ENCODE data around the gene ALAS1. TPM values are rescaled to one million over a fixed set of nuclear protein-coding genes. Genes with fewer than 3 reads are reported as not detected.

Gene ALAS1
- total and polyA plus RNA-seq, 2 experiments from 2014 or later, result 17.8 to 42.8 TPM

DNA sequence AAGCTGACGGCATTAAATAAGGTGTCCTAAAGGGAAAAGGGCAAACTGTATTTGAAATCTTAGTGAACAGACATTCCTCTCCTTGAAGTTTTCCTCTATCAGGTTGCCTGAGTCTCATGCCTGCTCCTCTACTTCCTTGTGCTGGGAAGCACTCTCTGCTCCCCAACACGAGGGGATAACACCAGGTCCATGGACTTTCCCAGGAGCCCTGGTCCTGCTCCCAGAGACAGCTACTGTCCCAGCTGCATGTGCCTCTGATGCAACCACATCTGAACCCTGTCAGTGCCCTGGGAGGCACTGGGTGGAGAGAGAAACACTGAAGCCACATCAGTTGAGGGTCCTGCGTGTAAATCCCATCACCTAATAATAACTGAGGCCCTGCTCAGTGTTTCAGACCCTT lies 20.1 kb downstream of the ALAS1 start:
- peaks cover 26% of the 10 kb centered on the region for H3K36me3 Mint-ChIP-seq (ENCODE audit: low read depth)
- H3K27me3 ChIP-seq (ENCODE audit: insufficient read depth), result no peaks in the 10 kb centered on the region
- H2AFZ ChIP-seq, result no peak overlapping the region
- no peak overlapping the region for H3K27ac ChIP-seq (ENCODE audit: low read depth)
- H3K9me2 ChIP-seq (ENCODE audit: insufficient read depth), result no peaks in the 10 kb centered on the region
- no peak overlapping the region for H3K27ac Mint-ChIP-seq
- H3K4me3 ChIP-seq, result no peak overlapping the region
- DNase-seq (ENCODE audit: low spot score) (no peak), ATAC-seq (no peak)
- no peaks in the 10 kb centered on the region for H3K9me3 Mint-ChIP-seq
- H3K36me3 ChIP-seq (ENCODE audit: insufficient read depth), result peaks cover 11% of the 10 kb centered on the region
- peaks cover 3% of the 10 kb centered on the region for H3K4me1 ChIP-seq (ENCODE audit: insufficient read depth)
- no peak overlapping the region for H3K4me3 Mint-ChIP-seq
- H3K4me1 Mint-ChIP-seq, result peaks cover 8% of the 10 kb centered on the region; the same call in 2 of the 3 replicates
- TF ChIP-seq CREB1 (CRISPR knock-in tag; IDR thresholded peaks at IDR 0.05; ENCODE audit: low read depth), result no peak
- TF ChIP-seq STAT1 (IDR thresholded peaks at IDR 0.05; ENCODE audit: unreplicated experiment), result no peak
- no peak for TF ChIP-seq EZH2phosphoT487 (IDR thresholded peaks at IDR 0.05; ENCODE audit: unreplicated experiment)
- TF ChIP-seq, protein P1, sequence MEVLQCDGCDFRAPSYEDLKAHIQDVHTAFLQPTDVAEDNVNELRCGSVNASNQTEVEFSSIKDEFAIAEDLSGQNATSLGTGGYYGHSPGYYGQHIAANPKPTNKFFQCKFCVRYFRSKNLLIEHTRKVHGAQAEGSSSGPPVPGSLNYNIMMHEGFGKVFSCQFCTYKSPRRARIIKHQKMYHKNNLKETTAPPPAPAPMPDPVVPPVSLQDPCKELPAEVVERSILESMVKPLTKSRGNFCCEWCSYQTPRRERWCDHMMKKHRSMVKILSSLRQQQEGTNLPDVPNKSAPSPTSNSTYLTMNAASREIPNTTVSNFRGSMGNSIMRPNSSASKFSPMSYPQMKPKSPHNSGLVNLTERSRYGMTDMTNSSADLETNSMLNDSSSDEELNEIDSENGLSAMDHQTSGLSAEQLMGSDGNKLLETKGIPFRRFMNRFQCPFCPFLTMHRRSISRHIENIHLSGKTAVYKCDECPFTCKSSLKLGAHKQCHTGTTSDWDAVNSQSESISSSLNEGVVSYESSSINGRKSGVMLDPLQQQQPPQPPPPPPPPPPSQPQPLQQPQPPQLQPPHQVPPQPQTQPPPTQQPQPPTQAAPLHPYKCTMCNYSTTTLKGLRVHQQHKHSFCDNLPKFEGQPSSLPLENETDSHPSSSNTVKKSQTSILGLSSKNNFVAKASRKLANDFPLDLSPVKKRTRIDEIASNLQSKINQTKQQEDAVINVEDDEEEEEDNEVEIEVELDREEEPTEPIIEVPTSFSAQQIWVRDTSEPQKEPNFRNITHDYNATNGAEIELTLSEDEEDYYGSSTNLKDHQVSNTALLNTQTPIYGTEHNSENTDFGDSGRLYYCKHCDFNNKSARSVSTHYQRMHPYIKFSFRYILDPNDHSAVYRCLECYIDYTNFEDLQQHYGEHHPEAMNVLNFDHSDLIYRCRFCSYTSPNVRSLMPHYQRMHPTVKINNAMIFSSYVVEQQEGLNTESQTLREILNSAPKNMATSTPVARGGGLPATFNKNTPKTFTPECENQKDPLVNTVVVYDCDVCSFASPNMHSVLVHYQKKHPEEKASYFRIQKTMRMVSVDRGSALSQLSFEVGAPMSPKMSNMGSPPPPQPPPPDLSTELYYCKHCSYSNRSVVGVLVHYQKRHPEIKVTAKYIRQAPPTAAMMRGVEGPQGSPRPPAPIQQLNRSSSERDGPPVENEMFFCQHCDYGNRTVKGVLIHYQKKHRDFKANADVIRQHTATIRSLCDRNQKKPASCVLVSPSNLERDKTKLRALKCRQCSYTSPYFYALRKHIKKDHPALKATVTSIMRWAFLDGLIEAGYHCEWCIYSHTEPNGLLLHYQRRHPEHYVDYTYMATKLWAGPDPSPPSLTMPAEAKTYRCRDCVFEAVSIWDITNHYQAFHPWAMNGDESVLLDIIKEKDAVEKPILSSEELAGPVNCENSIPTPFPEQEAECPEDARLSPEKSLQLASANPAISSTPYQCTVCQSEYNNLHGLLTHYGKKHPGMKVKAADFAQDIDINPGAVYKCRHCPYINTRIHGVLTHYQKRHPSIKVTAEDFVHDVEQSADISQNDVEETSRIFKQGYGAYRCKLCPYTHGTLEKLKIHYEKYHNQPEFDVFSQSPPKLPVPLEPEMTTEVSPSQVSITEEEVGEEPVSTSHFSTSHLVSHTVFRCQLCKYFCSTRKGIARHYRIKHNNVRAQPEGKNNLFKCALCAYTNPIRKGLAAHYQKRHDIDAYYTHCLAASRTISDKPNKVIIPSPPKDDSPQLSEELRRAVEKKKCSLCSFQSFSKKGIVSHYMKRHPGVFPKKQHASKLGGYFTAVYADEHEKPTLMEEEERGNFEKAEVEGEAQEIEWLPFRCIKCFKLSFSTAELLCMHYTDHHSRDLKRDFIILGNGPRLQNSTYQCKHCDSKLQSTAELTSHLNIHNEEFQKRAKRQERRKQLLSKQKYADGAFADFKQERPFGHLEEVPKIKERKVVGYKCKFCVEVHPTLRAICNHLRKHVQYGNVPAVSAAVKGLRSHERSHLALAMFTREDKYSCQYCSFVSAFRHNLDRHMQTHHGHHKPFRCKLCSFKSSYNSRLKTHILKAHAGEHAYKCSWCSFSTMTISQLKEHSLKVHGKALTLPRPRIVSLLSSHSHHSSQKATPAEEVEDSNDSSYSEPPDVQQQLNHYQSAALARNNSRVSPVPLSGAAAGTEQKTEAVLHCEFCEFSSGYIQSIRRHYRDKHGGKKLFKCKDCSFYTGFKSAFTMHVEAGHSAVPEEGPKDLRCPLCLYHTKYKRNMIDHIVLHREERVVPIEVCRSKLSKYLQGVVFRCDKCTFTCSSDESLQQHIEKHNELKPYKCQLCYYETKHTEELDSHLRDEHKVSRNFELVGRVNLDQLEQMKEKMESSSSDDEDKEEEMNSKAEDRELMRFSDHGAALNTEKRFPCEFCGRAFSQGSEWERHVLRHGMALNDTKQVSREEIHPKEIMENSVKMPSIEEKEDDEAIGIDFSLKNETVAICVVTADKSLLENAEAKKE (CRISPR knock-in tag; IDR thresholded peaks at IDR 0.05), result no peak
- no peak for TF ChIP-seq ZNF331 (CRISPR knock-in tag; IDR thresholded peaks at IDR 0.05; ENCODE audit: low read depth)
- TF ChIP-seq POLR2AphosphoS5 (IDR thresholded peaks at IDR 0.05; ENCODE audit: low read depth), result no peak
- TF ChIP-seq, protein P2, sequence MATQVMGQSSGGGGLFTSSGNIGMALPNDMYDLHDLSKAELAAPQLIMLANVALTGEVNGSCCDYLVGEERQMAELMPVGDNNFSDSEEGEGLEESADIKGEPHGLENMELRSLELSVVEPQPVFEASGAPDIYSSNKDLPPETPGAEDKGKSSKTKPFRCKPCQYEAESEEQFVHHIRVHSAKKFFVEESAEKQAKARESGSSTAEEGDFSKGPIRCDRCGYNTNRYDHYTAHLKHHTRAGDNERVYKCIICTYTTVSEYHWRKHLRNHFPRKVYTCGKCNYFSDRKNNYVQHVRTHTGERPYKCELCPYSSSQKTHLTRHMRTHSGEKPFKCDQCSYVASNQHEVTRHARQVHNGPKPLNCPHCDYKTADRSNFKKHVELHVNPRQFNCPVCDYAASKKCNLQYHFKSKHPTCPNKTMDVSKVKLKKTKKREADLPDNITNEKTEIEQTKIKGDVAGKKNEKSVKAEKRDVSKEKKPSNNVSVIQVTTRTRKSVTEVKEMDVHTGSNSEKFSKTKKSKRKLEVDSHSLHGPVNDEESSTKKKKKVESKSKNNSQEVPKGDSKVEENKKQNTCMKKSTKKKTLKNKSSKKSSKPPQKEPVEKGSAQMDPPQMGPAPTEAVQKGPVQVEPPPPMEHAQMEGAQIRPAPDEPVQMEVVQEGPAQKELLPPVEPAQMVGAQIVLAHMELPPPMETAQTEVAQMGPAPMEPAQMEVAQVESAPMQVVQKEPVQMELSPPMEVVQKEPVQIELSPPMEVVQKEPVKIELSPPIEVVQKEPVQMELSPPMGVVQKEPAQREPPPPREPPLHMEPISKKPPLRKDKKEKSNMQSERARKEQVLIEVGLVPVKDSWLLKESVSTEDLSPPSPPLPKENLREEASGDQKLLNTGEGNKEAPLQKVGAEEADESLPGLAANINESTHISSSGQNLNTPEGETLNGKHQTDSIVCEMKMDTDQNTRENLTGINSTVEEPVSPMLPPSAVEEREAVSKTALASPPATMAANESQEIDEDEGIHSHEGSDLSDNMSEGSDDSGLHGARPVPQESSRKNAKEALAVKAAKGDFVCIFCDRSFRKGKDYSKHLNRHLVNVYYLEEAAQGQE (IDR thresholded peaks at IDR 0.05; ENCODE audit: unreplicated experiment), result no peak
- no peak for TF ChIP-seq ZNF114 (CRISPR knock-in tag; IDR thresholded peaks at IDR 0.05)
- no peak for TF ChIP-seq NANOG (IDR thresholded peaks at IDR 0.05; ENCODE audit: borderline replicate concordance)
- TF ChIP-seq EZH2 (IDR thresholded peaks at IDR 0.05; ENCODE audit: low read depth, unreplicated experiment), result no peak
- TF ChIP-seq, protein P3, sequence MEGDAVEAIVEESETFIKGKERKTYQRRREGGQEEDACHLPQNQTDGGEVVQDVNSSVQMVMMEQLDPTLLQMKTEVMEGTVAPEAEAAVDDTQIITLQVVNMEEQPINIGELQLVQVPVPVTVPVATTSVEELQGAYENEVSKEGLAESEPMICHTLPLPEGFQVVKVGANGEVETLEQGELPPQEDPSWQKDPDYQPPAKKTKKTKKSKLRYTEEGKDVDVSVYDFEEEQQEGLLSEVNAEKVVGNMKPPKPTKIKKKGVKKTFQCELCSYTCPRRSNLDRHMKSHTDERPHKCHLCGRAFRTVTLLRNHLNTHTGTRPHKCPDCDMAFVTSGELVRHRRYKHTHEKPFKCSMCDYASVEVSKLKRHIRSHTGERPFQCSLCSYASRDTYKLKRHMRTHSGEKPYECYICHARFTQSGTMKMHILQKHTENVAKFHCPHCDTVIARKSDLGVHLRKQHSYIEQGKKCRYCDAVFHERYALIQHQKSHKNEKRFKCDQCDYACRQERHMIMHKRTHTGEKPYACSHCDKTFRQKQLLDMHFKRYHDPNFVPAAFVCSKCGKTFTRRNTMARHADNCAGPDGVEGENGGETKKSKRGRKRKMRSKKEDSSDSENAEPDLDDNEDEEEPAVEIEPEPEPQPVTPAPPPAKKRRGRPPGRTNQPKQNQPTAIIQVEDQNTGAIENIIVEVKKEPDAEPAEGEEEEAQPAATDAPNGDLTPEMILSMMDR (conservative IDR thresholded peaks at IDR 0.05; ENCODE audit: low read depth in 2 of 2), result no peak
- TF ChIP-seq JUNB (IDR thresholded peaks at IDR 0.05; ENCODE audit: unreplicated experiment), result no peak
- TF ChIP-seq, protein P4, sequence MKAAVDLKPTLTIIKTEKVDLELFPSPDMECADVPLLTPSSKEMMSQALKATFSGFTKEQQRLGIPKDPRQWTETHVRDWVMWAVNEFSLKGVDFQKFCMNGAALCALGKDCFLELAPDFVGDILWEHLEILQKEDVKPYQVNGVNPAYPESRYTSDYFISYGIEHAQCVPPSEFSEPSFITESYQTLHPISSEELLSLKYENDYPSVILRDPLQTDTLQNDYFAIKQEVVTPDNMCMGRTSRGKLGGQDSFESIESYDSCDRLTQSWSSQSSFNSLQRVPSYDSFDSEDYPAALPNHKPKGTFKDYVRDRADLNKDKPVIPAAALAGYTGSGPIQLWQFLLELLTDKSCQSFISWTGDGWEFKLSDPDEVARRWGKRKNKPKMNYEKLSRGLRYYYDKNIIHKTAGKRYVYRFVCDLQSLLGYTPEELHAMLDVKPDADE (IDR thresholded peaks at IDR 0.05), result no peak
- peaks cover 2% of the 10 kb centered on the region; the same call in 1 of the 2 replicates for H4K20me1 ChIP-seq (replicated peaks; ENCODE audit: insufficient read depth)
- peaks cover 11% of the 10 kb centered on the region for H3K27me3 Mint-ChIP-seq (ENCODE audit: insufficient read depth, low read depth, poor library complexity)
- H3F3A ChIP-seq (replicated peaks; ENCODE audit: low read depth), result no peaks in the 10 kb centered on the region
- no peak overlapping the region for H3K4me2 ChIP-seq
- no peaks in the 10 kb centered on the region for H3K79me2 ChIP-seq (replicated peaks; ENCODE audit: insufficient read depth)

Data from GM23338 (cell line).